Hematopoietic multipotent progenitor cell treated with erythropoietin and hydrocortisone succinate and interleukin-3 and kit ligand, for 8 days (in vitro differentiated cells): ENCODE results near the gene NHERF1.

Experiments
- DNase-seq: peaks from one replicate; pipeline ENCODE4 v3.0.0-alpha.2; 2015

Gene NHERF1

DNA sequence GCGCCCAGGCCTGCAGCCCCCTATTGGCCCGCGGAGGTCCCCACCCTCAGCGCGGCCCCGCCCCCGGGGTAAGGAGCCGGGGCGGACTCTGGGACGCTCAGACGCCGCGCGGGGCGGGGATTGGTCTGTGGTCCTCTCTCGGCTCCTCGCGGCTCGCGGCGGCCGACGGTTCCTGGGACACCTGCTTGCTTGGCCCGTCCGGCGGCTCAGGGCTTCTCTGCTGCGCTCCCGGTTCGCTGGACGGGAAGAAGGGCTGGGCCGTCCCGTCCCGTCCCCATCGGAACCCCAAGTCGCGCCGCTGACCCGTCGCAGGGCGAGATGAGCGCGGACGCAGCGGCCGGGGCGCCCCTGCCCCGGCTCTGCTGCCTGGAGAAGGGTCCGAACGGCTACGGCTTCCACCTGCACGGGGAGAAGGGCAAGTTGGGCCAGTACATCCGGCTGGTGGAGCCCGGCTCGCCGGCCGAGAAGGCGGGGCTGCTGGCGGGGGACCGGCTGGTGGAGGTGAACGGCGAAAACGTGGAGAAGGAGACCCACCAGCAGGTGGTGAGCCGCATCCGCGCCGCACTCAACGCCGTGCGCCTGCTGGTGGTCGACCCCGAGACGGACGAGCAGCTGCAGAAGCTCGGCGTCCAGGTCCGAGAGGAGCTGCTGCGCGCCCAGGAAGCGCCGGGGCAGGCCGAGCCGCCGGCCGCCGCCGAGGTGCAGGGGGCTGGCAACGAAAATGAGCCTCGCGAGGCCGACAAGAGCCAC lies at the start of gene NHERF1:
NHERF1 (plus strand) TSS at position 100 of the 750 bp plus-strand sequence; CDS start at position 319, 219 bp downstream.
- peak; percentile 93 for DNase-seq

- no peak for DNase-seq
These were observed 49.2 kb upstream of the NHERF1 start for GRCh38 chr17:74699236-74699635.

- no peak for DNase-seq
These were observed 46.1 kb upstream of the NHERF1 start for GRCh38 chr17:74702116-74702871.

DNA sequence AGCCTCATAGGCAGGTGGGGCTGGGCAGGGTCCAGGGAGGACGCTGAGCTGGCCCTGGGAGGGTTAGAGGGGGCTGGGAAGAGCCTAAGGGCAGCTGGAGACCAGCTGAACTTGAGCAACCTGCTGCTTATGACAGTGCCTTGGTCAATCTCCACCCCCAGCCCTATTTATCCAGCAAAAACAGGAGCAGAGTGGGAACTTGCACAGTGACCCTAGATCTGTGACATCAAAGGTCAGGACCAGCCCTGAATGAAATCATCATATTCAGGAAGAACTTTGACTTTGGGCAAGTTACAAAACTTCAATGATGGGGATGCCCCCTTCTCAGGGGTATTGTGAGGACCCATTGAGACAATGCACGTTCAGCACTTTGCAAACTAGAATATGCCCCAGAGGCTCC lies 45.1 kb upstream of the NHERF1 start:
- DNase-seq = no peak

DNA sequence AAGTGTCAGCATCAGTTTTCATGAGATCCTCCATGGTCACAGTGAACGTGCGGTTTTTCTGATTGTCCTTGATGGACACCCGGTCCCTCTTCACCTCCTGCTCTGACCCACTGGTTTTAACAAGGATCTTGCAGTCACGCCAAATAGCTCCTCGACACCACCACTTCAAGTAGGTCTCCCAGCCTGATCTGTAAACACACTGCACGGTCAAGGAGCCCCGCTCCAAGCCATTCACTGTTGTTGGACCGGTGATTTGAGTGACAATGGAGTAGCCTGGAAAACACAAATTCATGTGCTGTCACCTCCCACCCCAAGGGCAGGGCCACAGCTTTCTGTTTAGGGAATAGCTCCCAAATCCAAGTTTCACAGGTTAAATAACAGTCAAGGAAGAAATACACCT lies 43.9 kb upstream of the NHERF1 start:
- DNase-seq = no peak

DNA sequence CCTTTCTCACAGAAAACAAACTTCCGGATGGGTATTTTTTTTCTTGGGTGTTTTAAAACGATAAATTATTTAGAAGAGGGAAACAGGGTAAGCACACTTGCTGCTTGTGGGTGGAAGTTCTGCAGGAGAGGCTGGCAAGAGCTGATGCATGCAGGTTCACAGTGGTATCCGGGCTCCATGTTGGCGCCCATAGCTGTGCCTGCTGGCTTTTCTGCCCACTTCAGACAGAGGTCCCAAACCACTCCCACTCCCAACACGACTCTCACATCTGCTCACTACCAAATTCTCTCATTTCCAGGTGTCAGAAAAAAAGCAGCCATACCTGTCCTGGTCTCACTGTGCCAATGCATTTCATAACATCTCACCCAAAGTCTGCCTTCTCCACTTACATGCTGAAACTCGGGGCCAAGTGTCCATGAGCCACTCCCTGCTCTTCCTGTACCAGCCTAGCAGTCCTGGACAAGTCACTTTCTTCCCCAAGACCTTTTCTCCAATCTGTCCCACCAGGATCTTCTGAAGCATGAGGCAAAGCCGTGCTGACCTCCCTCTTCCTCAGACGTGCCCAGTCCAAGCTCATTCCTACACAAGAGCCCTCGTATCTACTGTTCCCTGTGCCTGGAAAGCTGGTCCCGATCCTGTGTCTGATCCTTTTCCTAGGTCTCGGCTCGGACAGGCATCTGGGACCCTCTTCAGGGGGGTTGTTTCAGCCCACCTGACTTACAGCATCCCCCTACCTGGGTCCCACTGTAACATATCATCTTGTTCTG lies 37.2 kb upstream of the NHERF1 start:
- DNase-seq = no peak

GRCh38 chr17:74712301-74712700 lies 36.1 kb upstream of the NHERF1 start:
- DNase-seq = no peak

DNA sequence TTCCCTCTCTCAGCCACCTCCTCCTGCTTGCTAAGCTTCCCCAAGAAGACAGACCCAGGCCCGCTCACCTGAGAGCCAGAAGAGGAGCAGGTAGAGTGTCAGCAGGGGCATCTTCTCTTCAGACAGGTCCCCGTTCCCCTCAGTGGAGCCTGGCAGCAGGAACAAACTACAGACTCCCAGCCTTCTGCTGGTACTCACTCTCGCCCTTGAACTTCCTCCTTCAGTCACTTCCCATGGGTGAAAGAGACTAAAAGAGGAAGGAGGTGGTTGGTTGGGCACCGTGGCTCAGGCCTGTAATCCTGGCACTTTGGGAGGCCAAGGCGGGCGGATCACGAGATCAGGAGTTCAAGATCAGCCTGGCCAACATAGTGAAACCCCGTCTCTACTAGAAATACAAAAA lies 35.7 kb upstream of the NHERF1 start, which contains the start of gene CD300LF:
CD300LF (minus strand) TSS at position 168 of the 400 bp plus-strand sequence; CDS start at position 111, 57 bp downstream.
- DNase-seq = no peak

- DNase-seq = no peak
These were observed 35.2 kb upstream of the NHERF1 start for GRCh38 chr17:74713171-74713755.

DNA sequence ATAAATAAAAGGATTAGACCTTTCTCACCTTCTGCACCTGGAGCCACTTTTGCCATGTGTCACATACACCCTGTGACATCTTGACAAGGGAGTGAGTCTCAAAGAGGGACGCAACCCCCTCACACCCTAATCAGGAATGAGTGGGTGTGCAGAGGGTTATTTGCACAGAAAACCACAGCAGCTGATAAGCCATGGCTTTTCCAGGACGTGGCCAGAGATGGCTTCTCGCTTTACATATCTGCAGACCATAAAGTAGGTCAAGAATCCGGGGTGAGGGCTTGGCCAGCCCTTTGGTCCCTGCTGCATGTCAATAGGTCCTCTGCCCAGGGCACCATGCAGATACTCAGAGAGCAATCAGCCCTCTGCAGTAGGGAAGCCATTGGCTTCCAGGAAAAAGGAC lies 33.3 kb upstream of the NHERF1 start:
- peak; percentile 34 for DNase-seq

- no peak for DNase-seq
These were observed 27.9 kb upstream of the NHERF1 start for GRCh38 chr17:74720506-74720905.

GRCh38 chr17:74722782-74723181 lies 25.6 kb upstream of the NHERF1 start:
- DNase-seq = no peak

DNA sequence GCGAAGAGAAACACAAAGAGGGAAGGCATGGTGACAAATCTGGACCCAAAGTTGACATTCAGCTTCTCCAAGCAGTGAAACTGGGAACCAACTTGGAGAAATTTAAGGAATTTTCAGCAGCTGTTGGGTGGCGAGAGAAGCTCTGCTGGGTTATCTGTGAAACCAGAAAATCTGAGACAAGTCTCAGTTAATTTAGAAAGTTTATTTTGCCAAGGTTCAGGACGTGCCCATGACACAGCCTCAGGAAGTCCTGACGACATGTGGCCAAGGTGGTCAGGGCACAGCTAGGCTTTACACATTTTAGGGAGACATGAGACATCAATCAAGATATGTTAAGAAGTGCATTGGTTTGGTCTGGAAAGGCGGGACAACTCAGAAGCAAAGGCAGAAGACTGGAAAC lies 24.5 kb upstream of the NHERF1 start:
- no peak for DNase-seq

GRCh38 chr17:74725111-74725510 lies 23.3 kb upstream of the NHERF1 start:
- DNase-seq = no peak

DNA sequence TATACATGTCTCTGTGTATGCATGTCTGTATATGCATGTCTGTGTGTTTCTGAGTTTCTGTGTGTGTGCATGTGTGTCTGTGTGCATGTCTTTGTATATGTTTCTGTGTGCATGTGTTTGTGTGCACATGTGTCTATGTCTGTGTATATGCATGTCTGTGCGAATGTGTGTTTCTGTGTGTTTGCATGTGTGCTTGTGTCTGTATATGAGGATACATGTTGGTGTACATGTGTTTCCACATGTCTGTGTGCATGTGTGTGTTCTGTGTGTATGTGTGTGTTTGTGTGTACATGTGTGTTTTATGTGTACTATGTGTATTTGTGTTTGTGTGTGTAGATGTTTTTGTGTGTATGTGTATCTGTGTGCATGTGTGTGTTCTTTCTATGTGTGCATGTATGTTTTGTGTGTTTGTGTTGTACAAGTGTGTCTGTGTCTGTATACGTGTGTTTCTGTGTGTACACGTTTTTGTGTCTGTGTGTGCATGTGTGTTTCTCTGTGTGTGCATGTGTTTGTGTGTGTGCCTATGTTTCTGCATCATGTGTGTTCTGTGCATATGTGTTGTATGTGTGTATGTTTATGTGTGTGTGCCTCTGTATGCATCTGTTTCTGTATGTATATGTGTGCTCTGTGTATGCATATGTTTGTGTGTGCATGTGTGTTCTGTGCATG lies 20.3 kb upstream of the NHERF1 start:
- DNase-seq = no peak

- no peak for DNase-seq
These were observed 19.7 kb upstream of the NHERF1 start for GRCh38 chr17:74728702-74729075.

DNA sequence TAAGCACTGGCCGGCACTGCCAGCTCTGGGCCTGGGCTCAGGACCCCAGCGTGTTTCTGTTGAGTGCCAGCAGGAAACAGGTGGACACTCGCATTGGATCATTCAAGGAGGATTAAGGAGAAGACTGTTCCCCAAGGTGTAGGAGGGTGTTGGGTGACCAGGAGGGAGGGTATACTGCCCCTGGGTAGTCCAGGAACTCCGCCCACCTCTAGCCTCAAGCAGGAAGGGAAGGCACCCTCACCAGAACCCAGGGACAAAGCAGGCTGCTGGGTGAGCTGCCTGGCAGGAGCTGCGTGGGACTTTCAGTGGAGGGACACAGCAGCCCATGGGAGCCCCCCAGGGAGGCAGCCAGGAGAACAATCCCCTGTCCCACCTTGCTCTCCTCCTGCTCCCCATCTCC lies 19.1 kb upstream of the NHERF1 start:
- no peak for DNase-seq

- DNase-seq = no peak
These were observed 18.6 kb upstream of the NHERF1 start for GRCh38 chr17:74729866-74730265.

GRCh38 chr17:74730491-74731346 lies 17.7 kb upstream of the NHERF1 start:
- no peak for DNase-seq

DNA sequence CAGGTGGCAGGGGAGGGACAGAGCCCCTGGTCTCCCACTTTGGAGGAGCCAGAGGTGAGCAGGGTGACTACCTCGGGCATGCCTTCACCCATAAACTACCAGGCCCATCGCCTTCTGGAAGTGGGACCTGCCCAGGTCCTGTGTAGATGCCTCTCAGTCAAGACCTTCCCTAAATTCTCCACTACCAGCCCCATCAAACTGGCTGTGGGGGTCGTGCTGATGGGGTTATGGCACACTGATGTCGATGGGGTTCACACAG lies 17.2 kb upstream of the NHERF1 start:
- no peak for DNase-seq

- DNase-seq = no peak
These were observed 16.2 kb upstream of the NHERF1 start for GRCh38 chr17:74732042-74732867.
